ENCODE results near the gene PHOX2A. TPM values are rescaled to one million over a fixed set of nuclear protein-coding genes. Genes with fewer than 3 reads are reported as not detected.

The PHOX2A gene
- total and polyA plus RNA-seq, 2 of the 13 experiments (the other 11 are each of a cell fraction or from before 2014, with no cell fraction given), result not detected

DNA sequence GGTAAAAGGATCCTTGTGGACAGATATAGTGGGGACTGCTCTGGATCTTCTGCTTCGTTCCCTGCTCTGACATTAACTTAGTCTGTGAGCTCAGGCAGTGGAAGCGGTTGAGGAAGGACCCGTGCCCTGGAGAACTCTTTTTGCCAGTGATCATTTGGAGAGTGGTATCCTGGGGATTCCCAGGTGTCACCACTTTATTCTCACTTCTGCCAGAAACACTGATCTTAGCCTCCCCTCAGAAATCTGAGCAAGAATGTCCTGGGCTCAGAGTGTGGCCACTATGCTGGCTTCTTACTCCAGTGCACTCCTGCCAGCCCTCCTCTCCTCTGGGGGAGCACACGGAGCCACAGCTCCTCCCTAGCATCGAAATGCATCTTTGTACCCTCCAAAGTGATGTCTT lies 7.6 kb upstream of the PHOX2A start (continued):
- TF ChIP-seq, protein P1, sequence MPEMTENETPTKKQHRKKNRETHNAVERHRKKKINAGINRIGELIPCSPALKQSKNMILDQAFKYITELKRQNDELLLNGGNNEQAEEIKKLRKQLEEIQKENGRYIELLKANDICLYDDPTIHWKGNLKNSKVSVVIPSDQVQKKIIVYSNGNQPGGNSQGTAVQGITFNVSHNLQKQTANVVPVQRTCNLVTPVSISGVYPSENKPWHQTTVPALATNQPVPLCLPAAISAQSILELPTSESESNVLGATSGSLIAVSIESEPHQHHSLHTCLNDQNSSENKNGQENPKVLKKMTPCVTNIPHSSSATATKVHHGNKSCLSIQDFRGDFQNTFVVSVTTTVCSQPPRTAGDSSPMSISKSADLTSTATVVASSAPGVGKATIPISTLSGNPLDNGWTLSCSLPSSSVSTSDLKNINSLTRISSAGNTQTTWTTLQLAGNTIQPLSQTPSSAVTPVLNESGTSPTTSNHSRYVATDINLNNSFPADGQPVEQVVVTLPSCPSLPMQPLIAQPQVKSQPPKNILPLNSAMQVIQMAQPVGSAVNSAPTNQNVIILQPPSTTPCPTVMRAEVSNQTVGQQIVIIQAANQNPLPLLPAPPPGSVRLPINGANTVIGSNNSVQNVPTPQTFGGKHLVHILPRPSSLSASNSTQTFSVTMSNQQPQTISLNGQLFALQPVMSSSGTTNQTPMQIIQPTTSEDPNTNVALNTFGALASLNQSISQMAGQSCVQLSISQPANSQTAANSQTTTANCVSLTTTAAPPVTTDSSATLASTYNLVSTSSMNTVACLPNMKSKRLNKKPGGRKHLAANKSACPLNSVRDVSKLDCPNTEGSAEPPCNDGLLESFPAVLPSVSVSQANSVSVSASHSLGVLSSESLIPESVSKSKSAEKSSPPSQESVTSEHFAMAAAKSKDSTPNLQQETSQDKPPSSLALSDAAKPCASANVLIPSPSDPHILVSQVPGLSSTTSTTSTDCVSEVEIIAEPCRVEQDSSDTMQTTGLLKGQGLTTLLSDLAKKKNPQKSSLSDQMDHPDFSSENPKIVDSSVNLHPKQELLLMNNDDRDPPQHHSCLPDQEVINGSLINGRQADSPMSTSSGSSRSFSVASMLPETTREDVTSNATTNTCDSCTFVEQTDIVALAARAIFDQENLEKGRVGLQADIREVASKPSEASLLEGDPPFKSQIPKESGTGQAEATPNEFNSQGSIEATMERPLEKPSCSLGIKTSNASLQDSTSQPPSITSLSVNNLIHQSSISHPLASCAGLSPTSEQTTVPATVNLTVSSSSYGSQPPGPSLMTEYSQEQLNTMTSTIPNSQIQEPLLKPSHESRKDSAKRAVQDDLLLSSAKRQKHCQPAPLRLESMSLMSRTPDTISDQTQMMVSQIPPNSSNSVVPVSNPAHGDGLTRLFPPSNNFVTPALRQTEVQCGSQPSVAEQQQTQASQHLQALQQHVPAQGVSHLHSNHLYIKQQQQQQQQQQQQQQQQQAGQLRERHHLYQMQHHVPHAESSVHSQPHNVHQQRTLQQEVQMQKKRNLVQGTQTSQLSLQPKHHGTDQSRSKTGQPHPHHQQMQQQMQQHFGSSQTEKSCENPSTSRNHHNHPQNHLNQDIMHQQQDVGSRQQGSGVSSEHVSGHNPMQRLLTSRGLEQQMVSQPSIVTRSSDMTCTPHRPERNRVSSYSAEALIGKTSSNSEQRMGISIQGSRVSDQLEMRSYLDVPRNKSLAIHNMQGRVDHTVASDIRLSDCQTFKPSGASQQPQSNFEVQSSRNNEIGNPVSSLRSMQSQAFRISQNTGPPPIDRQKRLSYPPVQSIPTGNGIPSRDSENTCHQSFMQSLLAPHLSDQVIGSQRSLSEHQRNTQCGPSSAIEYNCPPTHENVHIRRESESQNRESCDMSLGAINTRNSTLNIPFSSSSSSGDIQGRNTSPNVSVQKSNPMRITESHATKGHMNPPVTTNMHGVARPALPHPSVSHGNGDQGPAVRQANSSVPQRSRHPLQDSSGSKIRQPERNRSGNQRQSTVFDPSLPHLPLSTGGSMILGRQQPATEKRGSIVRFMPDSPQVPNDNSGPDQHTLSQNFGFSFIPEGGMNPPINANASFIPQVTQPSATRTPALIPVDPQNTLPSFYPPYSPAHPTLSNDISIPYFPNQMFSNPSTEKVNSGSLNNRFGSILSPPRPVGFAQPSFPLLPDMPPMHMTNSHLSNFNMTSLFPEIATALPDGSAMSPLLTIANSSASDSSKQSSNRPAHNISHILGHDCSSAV (CRISPR knock-in tag; IDR thresholded peaks at IDR 0.05; ENCODE audit: borderline replicate concordance), result no peak

DNA sequence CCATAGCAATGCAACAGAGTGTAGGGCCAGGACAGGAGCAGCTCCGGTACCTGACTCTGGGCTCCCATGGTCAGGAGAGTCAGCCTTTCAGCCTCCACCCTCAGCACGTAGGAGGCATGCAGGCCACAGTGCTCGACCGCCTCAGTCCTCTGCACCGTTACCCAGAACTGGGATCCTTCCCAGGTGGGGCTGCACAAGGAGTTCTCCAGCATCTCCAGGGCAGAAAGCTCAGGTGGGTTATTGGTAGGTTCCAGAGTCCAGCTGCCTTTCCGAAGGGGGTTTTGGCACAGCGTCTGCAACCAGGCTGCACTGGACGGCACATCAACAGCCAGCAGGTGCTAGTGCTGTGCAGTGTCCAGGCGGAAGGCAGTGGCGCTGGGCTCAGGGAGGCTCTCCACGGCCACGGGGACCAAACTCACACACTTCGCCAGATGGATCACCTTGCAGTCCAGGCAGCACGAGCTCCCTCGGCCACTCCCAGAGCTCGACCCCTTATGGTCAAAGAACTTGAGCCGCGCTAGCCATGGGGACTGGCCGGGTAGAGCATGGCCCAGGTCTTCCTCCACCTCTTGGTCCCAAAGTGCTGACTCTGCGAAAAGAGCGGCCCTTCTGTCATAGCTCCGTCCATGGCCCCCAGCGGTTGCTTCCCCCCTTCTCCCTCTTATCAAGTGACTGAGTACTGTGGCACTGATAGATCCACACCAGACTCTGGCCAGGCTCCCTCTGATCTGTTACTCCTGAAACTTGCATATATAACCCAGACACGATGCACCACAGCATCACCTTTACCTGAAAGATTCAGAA lies 6.9 kb upstream of the PHOX2A start:
- Histone ChIP-seq H3K27me3 (ENCODE audit: control insufficient read depth in 1 of 2, insufficient read depth in 2 of 2, low read length in 2 of 2) (peaks cover 4 to 59% of the 10 kb centered on the region in 2 experiments; a peak in 4 of 5 replicates), H2AFZ (ENCODE audit: low read length) (no peak overlapping the region), H3K9me3 (ENCODE audit: low read length) (no peaks in the 10 kb centered on the region), H3K79me2 (ENCODE audit: insufficient read depth, low read length) (no peaks in the 10 kb centered on the region), H4K20me1 (ENCODE audit: insufficient read depth, low read length) (no peaks in the 10 kb centered on the region), H3K9ac (ENCODE audit: insufficient read depth, low read depth, low read length) (no peak overlapping the region), H3K27ac (ENCODE audit: extremely low read length, insufficient read depth, low read length) (no peak overlapping the region), H3K4me3 (replicated peaks in 1 of 3; ENCODE audit: insufficient read depth in 1 of 3, low read depth in 2 of 3, low read length in 3 of 3) (no peak overlapping the region), H3K4me1 (ENCODE audit: insufficient read depth, low read length) (no peaks in the 10 kb centered on the region), H3K4me2 (ENCODE audit: low read depth, low read length) (no peak overlapping the region), H3K36me3 (replicated peaks in 1 of 2; ENCODE audit: control insufficient read depth in 1 of 2, insufficient read depth in 2 of 2, low read length in 2 of 2) (no peaks in the 10 kb centered on the region)
- ATAC-seq (peak; percentile 38; the same call in 2 of the 3 replicates), DNase-seq (ENCODE audit: low spot score) (no peak), FAIRE-seq (no peak)
- ChIA-PET POLR2A (no interaction called here), CTCF (ENCODE audit: low intra/inter-chr PET ratio, low total read pairs) (no interaction called here)
- no TSS peak for BruUV-seq (replicated peaks)
- intact Hi-C loops (cut with micrococcal nuclease; ENCODE audit: unreplicated experiment), result no loop called here
- WGBS (ENCODE audit: low lambda C conversion rate), result 67% methylated on average over 7 of the region's 24 CpGs
- in situ Hi-C loops (cut with HindIII; ENCODE audit: extremely low pct_ligation_motif_present, low pct_unique_long_range_greater_than_20kb), result no loop called here
- TF ChIP-seq ZFYVE20 (CRISPR knock-in tag; IDR thresholded peaks at IDR 0.05; ENCODE audit: borderline replicate concordance, low read depth), result no peak
- TF ChIP-seq ZNF761 (CRISPR knock-in tag; conservative IDR thresholded peaks at IDR 0.05), result no peak
- TF ChIP-seq MAFG (CRISPR knock-in tag; IDR thresholded peaks at IDR 0.05), result peak; percentile 38; the same call in 1 of the 2 replicates
- no peak for TF ChIP-seq ZNF563 (CRISPR knock-in tag; IDR thresholded peaks at IDR 0.05)
- no peak for TF ChIP-seq ZNF672 (CRISPR knock-in tag; IDR thresholded peaks at IDR 0.05)
- TF ChIP-seq, protein P2, sequence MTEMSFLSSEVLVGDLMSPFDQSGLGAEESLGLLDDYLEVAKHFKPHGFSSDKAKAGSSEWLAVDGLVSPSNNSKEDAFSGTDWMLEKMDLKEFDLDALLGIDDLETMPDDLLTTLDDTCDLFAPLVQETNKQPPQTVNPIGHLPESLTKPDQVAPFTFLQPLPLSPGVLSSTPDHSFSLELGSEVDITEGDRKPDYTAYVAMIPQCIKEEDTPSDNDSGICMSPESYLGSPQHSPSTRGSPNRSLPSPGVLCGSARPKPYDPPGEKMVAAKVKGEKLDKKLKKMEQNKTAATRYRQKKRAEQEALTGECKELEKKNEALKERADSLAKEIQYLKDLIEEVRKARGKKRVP (CRISPR knock-in tag; IDR thresholded peaks at IDR 0.05), result no peak
- TF ChIP-seq, protein P3, sequence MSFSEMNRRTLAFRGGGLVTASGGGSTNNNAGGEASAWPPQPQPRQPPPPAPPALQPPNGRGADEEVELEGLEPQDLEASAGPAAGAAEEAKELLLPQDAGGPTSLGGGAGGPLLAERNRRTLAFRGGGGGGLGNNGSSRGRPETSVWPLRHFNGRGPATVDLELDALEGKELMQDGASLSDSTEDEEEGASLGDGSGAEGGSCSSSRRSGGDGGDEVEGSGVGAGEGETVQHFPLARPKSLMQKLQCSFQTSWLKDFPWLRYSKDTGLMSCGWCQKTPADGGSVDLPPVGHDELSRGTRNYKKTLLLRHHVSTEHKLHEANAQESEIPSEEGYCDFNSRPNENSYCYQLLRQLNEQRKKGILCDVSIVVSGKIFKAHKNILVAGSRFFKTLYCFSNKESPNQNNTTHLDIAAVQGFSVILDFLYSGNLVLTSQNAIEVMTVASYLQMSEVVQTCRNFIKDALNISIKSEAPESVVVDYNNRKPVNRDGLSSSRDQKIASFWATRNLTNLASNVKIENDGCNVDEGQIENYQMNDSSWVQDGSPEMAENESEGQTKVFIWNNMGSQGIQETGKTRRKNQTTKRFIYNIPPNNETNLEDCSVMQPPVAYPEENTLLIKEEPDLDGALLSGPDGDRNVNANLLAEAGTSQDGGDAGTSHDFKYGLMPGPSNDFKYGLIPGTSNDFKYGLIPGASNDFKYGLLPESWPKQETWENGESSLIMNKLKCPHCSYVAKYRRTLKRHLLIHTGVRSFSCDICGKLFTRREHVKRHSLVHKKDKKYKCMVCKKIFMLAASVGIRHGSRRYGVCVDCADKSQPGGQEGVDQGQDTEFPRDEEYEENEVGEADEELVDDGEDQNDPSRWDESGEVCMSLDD (CRISPR knock-in tag; IDR thresholded peaks at IDR 0.05; ENCODE audit: borderline replicate concordance), result no peak
- peak; percentile 98 for TF ChIP-seq MAFF (IDR thresholded peaks at IDR 0.05; ENCODE audit: low read depth, low read length)
